Measurements from ENCODE around the gene KIF3B. TPM values are rescaled to one million over a fixed set of nuclear protein-coding genes. Genes with fewer than 3 reads are reported as not detected.

The KIF3B gene
- total and polyA plus RNA-seq, 2 of the 13 experiments (the other 11 are each of a cell fraction or from before 2014, with no cell fraction given), result 23.6 to 28.8 TPM

GRCh38 chr20:32235331-32236047 lies 42.0 kb upstream of the KIF3B start (continued):
- TF ChIP-seq ZHX2 (IDR thresholded peaks at IDR 0.05; ENCODE audit: low read depth) (0 out of 2 replicates have a peak, but pooled peaks have one; percentile 15), ZHX2 (CRISPR knock-in tag; IDR thresholded peaks at IDR 0.05; ENCODE audit: borderline replicate concordance) (no peak), DNMT3B (CRISPR knock-in tag; conservative IDR thresholded peaks at IDR 0.05) (no peak), KLF15 (CRISPR knock-in tag; IDR thresholded peaks at IDR 0.05; ENCODE audit: borderline replicate concordance) (no peak), IKZF5 (CRISPR knock-in tag; IDR thresholded peaks at IDR 0.05) (peak; percentile 81), USF2 (IDR thresholded peaks at IDR 0.05; ENCODE audit: low read depth, low read length) (no peak), USF2 (CRISPR knock-in tag; IDR thresholded peaks at IDR 0.05; ENCODE audit: borderline replicate concordance) (no peak), NFATC3 (CRISPR knock-in tag; IDR thresholded peaks at IDR 0.05) (no peak), NCOA2 (CRISPR knock-in tag; IDR thresholded peaks at IDR 0.05) (peak; percentile 33; the same call in 1 of the 2 replicates), CC2D1A (CRISPR knock-in tag; IDR thresholded peaks at IDR 0.05) (no peak), SP140L (CRISPR knock-in tag; IDR thresholded peaks at IDR 0.05; ENCODE audit: borderline replicate concordance) (peak; percentile 88; the same call in 1 of the 2 replicates), ZNF335 (CRISPR knock-in tag; IDR thresholded peaks at IDR 0.05) (no peak), MAX (IDR thresholded peaks at IDR 0.05) (peak; percentile 19; the same call in 1 of the 2 replicates), MTA1 (CRISPR knock-in tag; IDR thresholded peaks at IDR 0.05; ENCODE audit: borderline replicate concordance) (0 out of 2 replicates have a peak, but pooled peaks have one; percentile 54), ZBTB42 (CRISPR knock-in tag; IDR thresholded peaks at IDR 0.05) (no peak), ARID3A (IDR thresholded peaks at IDR 0.05; ENCODE audit: low read depth, low read length) (peak; percentile 43; the same call in 1 of the 2 replicates), KDM6A (CRISPR knock-in tag; IDR thresholded peaks at IDR 0.05; ENCODE audit: low read depth) (0 out of 2 replicates have a peak, but pooled peaks have one; percentile 28), WIZ (CRISPR knock-in tag; IDR thresholded peaks at IDR 0.05) (no peak)
